Transverse colon (tissue), 4 donors: ENCODE data around the gene SNORC. TPM values are rescaled to one million over a fixed set of nuclear protein-coding genes. Genes with fewer than 3 reads are reported as not detected.
A peak's percentile ranks its signal among the peaks of the same experiment; 100 is the strongest.

Experiments
- DNase-seq: peaks from one replicate; pipeline ENCODE4 v3.0.0-alpha.2; 2019
- H3K27ac ChIP-seq, 4 donors: fragments of 200-600 bp; sonication (generic); 2 replicates each; pipeline ENCODE4 v1.5.1; 2016 to 2018; ENCODE audit warnings: inconsistent platforms in 4 of 4
- H3K27me3 ChIP-seq: fragments of 200-600 bp; sonication (generic); 2 replicates; pipeline ENCODE4 v1.5.1; 2017; ENCODE audit warnings: inconsistent platforms
- H3K36me3 ChIP-seq, 4 donors: fragments of 200-600 bp; sonication (generic); 2 replicates each; pipeline ENCODE4 v1.5.1; 2017 to 2019; ENCODE audit warnings: inconsistent platforms in 4 of 4
- H3K4me1 ChIP-seq, 4 donors: fragments of 200-600 bp; sonication (generic); 2 replicates each; pipeline ENCODE4 v1.5.1; 2017 to 2020; ENCODE audit warnings: inconsistent platforms in 4 of 4
- H3K4me3 ChIP-seq, 4 donors: fragments of 200-600 bp; sonication (generic); 1 replicate in 1 of 4; 2 replicates in 3 of 4; pipeline versions ENCODE4 v1.5.1 to v1.6.1; 2017 to 2019; ENCODE audit warnings: inconsistent platforms in 4 of 4
- H3K9me3 ChIP-seq, 2 donors: fragments of 200-600 bp; sonication (generic); 2 replicates each; pipeline ENCODE4 v1.5.1; 2017 to 2019; ENCODE audit warnings: inconsistent platforms in 2 of 2
- CTCF ChIP-seq, 5 experiments: fragments of 200-600 bp in 3 of 5; fragments of 450-650 bp in 2 of 5; sonication (generic) in 3 of 5; IDR thresholded peaks; 1 replicate in 2 of 5; 2 replicates in 3 of 5; pipeline ENCODE4 v1.5.1; 2016 to 2017; ENCODE audit warnings: antibody characterized with exemption in 5 of 5, inconsistent platforms in 3 of 5, mild to moderate bottlenecking in 2 of 5, moderate library complexity in 1 of 5
- EP300 ChIP-seq: sonication (generic); formaldehyde crosslinking; IDR thresholded peaks from one replicate; pipeline ENCODE4 v1.6.1; 2017; ENCODE audit warnings: antibody characterized with exemption, low read depth
- POLR2A ChIP-seq: fragments of 450-650 bp; IDR thresholded peaks from one replicate; pipeline ENCODE4 v1.6.1; 2016; ENCODE audit warnings: antibody characterized with exemption, mild to moderate bottlenecking, moderate library complexity
- POLR2AphosphoS5 ChIP-seq, 3 donors: sonication (generic); formaldehyde crosslinking; IDR thresholded peaks; one replicate each; pipeline ENCODE4 v1.6.1; 2016; ENCODE audit warnings: antibody characterized with exemption in 3 of 3
- WGBS, 2 donors: methylation state at CpG; one replicate each; pipeline ENCODE4 v1.1.5; 2018; ENCODE audit warnings: low coverage in 1 of 2; 5-methylcytosine and 5-hydroxymethylcytosine counted together
- in situ Hi-C, 4 donors: fragments of 200-750 bp; cut with MboI; loops; one replicate each; pipeline versions ENCODE4 v1.15.0 to v1.15.1; 2017; ENCODE audit warnings: low sequenced_read_pairs in 3 of 4, low pct_ligation_motif_present in 1 of 4, low pct_unique_long_range_greater_than_20kb in 1 of 4
- intact Hi-C: fragments of 100-400 bp; cut with DNase I; formaldehyde crosslinking; loops from one replicate; pipeline ENCODE4 v1.15.1; 2023; ENCODE audit warnings: low total_unique reads
- total RNA-seq, 4 donors: library from RNA; depleted of rRNA; stranded (reverse); fragments of >200 nt; gene quantifications; one replicate each; pipeline ENCODE4 v1.1.0, GENCODE V29; 2016

Gene SNORC
- total RNA-seq, 4 donors from 2014 or later = 13.9 to 45.6 (median 17.2) TPM

- DNase-seq = peak; percentile 83
- TF ChIP-seq POLR2AphosphoS5 (IDR thresholded peaks at IDR 0.05) = peak in 1 of 3 donors; percentile 62
- no peak for TF ChIP-seq POLR2A
- peaks cover 13 to 56% (median 45%) of the 10 kb centered on the region in 4 donors for H3K4me1 ChIP-seq
- peak overlapping the region; percentile 66 to 83 (median 70) for H3K27ac ChIP-seq
- H3K27me3 ChIP-seq = no peaks in the 10 kb centered on the region
- in situ Hi-C loops (no loop called here), intact Hi-C loops (no loop called here)
- H3K4me3 ChIP-seq = no peak overlapping the region
- H3K36me3 ChIP-seq = peaks cover 0 to 34% (median 16%) of the 10 kb centered on the region in 4 donors
- WGBS, 2 donors = 34 to 53% methylated on average over 11 to 14 of the region's 14 CpGs
- no peaks in the 10 kb centered on the region for H3K9me3 ChIP-seq
These were observed 34.3 kb upstream of the SNORC start for GRCh38 chr2:232835687-232836208.

GRCh38 chr2:232836934-232837333 is 33.1 kb upstream of the SNORC start:
- DNase-seq = no peak
- peaks cover 0 to 32% (median 15%) of the 10 kb centered on the region in 4 donors for H3K36me3 ChIP-seq
- in situ Hi-C loops = no loop called here
- H3K4me3 ChIP-seq = no peak overlapping the region
- no peaks in the 10 kb centered on the region for H3K9me3 ChIP-seq
- TF ChIP-seq POLR2AphosphoS5 (IDR thresholded peaks at IDR 0.05) = no peak
- no peak for TF ChIP-seq POLR2A
- TF ChIP-seq EP300 = no peak
- no peak for TF ChIP-seq CTCF (IDR thresholded peaks at IDR 0.05)
- no peaks in the 10 kb centered on the region for H3K27me3 ChIP-seq
- 80 to 94% methylated on average over 2 to 4 of the region's 4 CpGs for WGBS, 2 donors
- H3K4me1 ChIP-seq = peaks cover 13 to 56% (median 45%) of the 10 kb centered on the region in 4 donors
- intact Hi-C loops = no loop called here
- H3K27ac ChIP-seq = peak overlapping the region; percentile 45 to 69 (median 64)

- Histone ChIP-seq H3K4me1 (peaks cover 13 to 53% (median 44%) of the 10 kb centered on the region in 4 donors), H3K36me3 (peaks cover 0 to 22% (median 9%) of the 10 kb centered on the region in 4 donors), H3K27me3 (no peaks in the 10 kb centered on the region), H3K9me3 (no peaks in the 10 kb centered on the region), H3K27ac (peak overlapping the region; percentile 62 to 69 (median 64)), H3K4me3 (no peak overlapping the region)
- peak; percentile 53 for DNase-seq
- TF ChIP-seq EP300 = no peak
- TF ChIP-seq CTCF (IDR thresholded peaks at IDR 0.05) = no peak
- no peak for TF ChIP-seq POLR2A
- intact Hi-C loops (no loop called here), in situ Hi-C loops (no loop called here)
- WGBS, 2 donors = 32 to 68% methylated on average over 2 of the region's 2 CpGs
These were observed 31.6 kb upstream of the SNORC start for GRCh38 chr2:232838406-232838874.

GRCh38 chr2:232839411-232840079 is 30.5 kb upstream of the SNORC start:
- peak; percentile 64 for DNase-seq
- in situ Hi-C loops (no loop called here), intact Hi-C loops (no loop called here)
- H3K4me1 ChIP-seq = peaks cover 13 to 52% (median 40%) of the 10 kb centered on the region in 4 donors
- H3K9me3 ChIP-seq = no peaks in the 10 kb centered on the region
- H3K27ac ChIP-seq = peak overlapping the region; percentile 62 to 69 (median 64)
- TF ChIP-seq POLR2AphosphoS5 (IDR thresholded peaks at IDR 0.05) (peak in 1 of 3 donors; percentile 29), POLR2A (no peak)
- peaks cover 0 to 28% (median 10%) of the 10 kb centered on the region in 4 donors for H3K36me3 ChIP-seq
- no peak overlapping the region for H3K4me3 ChIP-seq
- 32 to 39% methylated on average over 9 of the region's 9 CpGs for WGBS, 2 donors
- no peaks in the 10 kb centered on the region for H3K27me3 ChIP-seq

- DNase-seq = no peak
- intact Hi-C loops (no loop called here), in situ Hi-C loops (no loop called here)
- TF ChIP-seq CTCF (IDR thresholded peaks at IDR 0.05) = no peak
- TF ChIP-seq POLR2A = no peak
- no peak for TF ChIP-seq EP300
- no peak for TF ChIP-seq POLR2AphosphoS5 (IDR thresholded peaks at IDR 0.05)
- no peaks in the 10 kb centered on the region for H3K27me3 ChIP-seq
- H3K27ac ChIP-seq = no peak overlapping the region
- WGBS, 2 donors = 33 to 42% methylated on average over 1 to 2 of the region's 2 CpGs
- peaks cover 13 to 31% (median 24%) of the 10 kb centered on the region in 4 donors for H3K4me1 ChIP-seq
- H3K4me3 ChIP-seq = no peak overlapping the region
- peaks cover 0 to 57% (median 22%) of the 10 kb centered on the region in 4 donors for H3K36me3 ChIP-seq
- H3K9me3 ChIP-seq = no peaks in the 10 kb centered on the region
These were observed 27.4 kb upstream of the SNORC start for GRCh38 chr2:232842689-232843088.
